MCF 10A (cell line): ENCODE measurements around the gene PLEKHF1. TPM values are rescaled to one million over a fixed set of nuclear protein-coding genes. Genes with fewer than 3 reads are reported as not detected.

ENCODE experiments used
- BruUV-seq: library from RNA; stranded (reverse); fragments of 400-500 nt; replicated peaks from 2 replicates; lab custom pipeline; 2021; lab: Mats Ljungman, UMichigan
- CTCF ChIA-PET: fragments of 300-600 bp; sonication (Branson Sonifier 250); formaldehyde crosslinking; extraction: SDS; loops from one replicate; lab custom pipeline; 2021; ENCODE audit warnings: antibody characterized with exemption, inconsistent platforms; lab: Yijun Ruan, JAX
- POLR2A ChIA-PET: fragments of 300-600, 350-650 bp; sonication (Branson Sonifier 250); formaldehyde crosslinking; extraction: SDS; loops from one replicate; lab custom pipeline; 2020; ENCODE audit warnings: antibody characterized with exemption, inconsistent platforms; lab: Yijun Ruan, JAX
- DNase-seq: peaks from one replicate; pipeline ENCODE4 v3.0.0-alpha.2; 2018; ENCODE audit not compliant: unreplicated experiment
- H3K27ac Mint-ChIP-seq: one replicate; pipeline ENCODE4 v1.8.0; 2022; ENCODE audit warnings: mild to moderate bottlenecking, low read depth, mixed read lengths; ENCODE audit not compliant: unreplicated experiment
- H3K27me3 Mint-ChIP-seq: one replicate; pipeline ENCODE4 v1.8.0; 2022; ENCODE audit warnings: mixed read lengths; ENCODE audit not compliant: insufficient read depth, unreplicated experiment
- H3K36me3 Mint-ChIP-seq: one replicate; pipeline ENCODE4 v1.8.0; 2022; ENCODE audit warnings: mild to moderate bottlenecking, moderate library complexity, mixed read lengths; ENCODE audit not compliant: insufficient read depth, unreplicated experiment
- H3K4me1 Mint-ChIP-seq: one replicate; pipeline ENCODE4 v1.8.0; 2022; ENCODE audit warnings: mixed read lengths; ENCODE audit not compliant: insufficient read depth, unreplicated experiment
- H3K4me3 Mint-ChIP-seq: one replicate; pipeline ENCODE4 v1.8.0; 2022; ENCODE audit warnings: mild to moderate bottlenecking, moderate library complexity, mixed read lengths; ENCODE audit not compliant: unreplicated experiment
- H3K9me3 Mint-ChIP-seq: one replicate; pipeline ENCODE4 v1.8.0; 2022; ENCODE audit warnings: mixed read lengths; ENCODE audit not compliant: unreplicated experiment
- CTCF ChIP-seq: fragments of 200-600 bp; IDR thresholded peaks from one replicate; pipeline ENCODE4 v1.8.0; 2022; ENCODE audit warnings: antibody characterized with exemption, mild to moderate bottlenecking; ENCODE audit not compliant: unreplicated experiment
- intact Hi-C: fragments of 100-400 bp; cut with micrococcal nuclease; formaldehyde crosslinking; loops from 2 replicates; pipeline ENCODE4 v1.14.1; 2022
- total RNA-seq: library from RNA; stranded (reverse); gene quantifications from 2 replicates; pipeline ENCODE4 v1.2.3, GENCODE V29; 2022

The PLEKHF1 gene
- total RNA-seq, 1 experiment from 2014 or later, result 2.9 TPM

DNA sequence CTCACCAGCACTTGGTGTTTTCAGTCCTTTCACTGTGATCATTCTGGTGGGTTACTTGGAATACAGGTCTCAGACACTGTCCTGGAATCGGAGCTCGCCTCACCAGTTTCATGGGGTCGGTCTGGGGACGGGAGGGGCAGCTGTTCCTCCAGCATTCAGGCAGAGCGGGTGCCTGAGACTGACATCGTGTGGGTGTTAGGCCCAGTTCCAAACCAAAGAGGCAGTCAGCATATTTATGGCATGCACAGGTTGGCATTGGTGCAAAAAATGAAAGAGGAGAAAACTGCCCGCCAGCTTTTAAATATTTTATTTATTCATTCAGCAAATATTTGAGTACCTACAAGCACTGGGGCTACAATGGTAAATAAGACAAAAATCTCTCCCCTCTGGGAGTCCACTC lies 20.1 kb downstream of the PLEKHF1 start:
- Mint-ChIP-seq H3K27me3 (no peaks in the 10 kb centered on the region), H3K9me3 (peaks cover 9% of the 10 kb centered on the region), H3K27ac (peak overlapping the region; percentile 65), H3K4me3 (no peak overlapping the region), H3K4me1 (peaks cover 34% of the 10 kb centered on the region), H3K36me3 (peaks cover 7% of the 10 kb centered on the region)
- TF ChIP-seq CTCF, result no peak
- peak; percentile 70 for DNase-seq
- no TSS peak for BruUV-seq
- intact Hi-C loops, result no loop called here
- CTCF ChIA-PET, result interaction anchor here (1.0 to 2.4 kb wide), 2 partner anchors 9 to 75 kb away, joined by 3 to 10 read pairs; no protein-coding TSS in a partner anchor
- POLR2A ChIA-PET, result interaction anchor here (0.6 to 1.0 kb wide), 2 partner anchors 26 to 80 kb away, joined by 3 read pairs; no protein-coding TSS in a partner anchor

- no peak for DNase-seq
- ChIA-PET POLR2A (no interaction called here), CTCF (interaction anchor here (0.6 to 2.4 kb wide), 4 partner anchors 8 to 76 kb away, joined by 3 to 10 read pairs (median 6); no protein-coding TSS in a partner anchor)
- BruUV-seq, result no TSS peak
- peaks cover 9% of the 10 kb centered on the region for H3K9me3 Mint-ChIP-seq
- no peak for TF ChIP-seq CTCF
- H3K4me3 Mint-ChIP-seq, result no peak overlapping the region
- H3K36me3 Mint-ChIP-seq, result peaks cover 7% of the 10 kb centered on the region
- peaks cover 34% of the 10 kb centered on the region for H3K4me1 Mint-ChIP-seq
- H3K27me3 Mint-ChIP-seq, result no peaks in the 10 kb centered on the region
- peak overlapping the region; percentile 89 for H3K27ac Mint-ChIP-seq
- intact Hi-C loops, result loop anchor here (2.0 kb wide), 1 partner anchor 22 kb away; the partner anchor contains the start of gene PLEKHF1
Measured at GRCh38 chr19:29686285-29686805, 21.1 kb downstream of the PLEKHF1 start.

- DNase-seq, result peak; percentile 96
- Mint-ChIP-seq H3K27ac (peak overlapping the region; percentile 89), H3K4me3 (peak overlapping the region; percentile 29), H3K4me1 (peaks cover 34% of the 10 kb centered on the region), H3K9me3 (peaks cover 9% of the 10 kb centered on the region), H3K27me3 (no peaks in the 10 kb centered on the region), H3K36me3 (peaks cover 7% of the 10 kb centered on the region)
- ChIA-PET POLR2A (no interaction called here), CTCF (interaction anchor here (1.3 to 1.4 kb wide), 2 partner anchors 29 to 77 kb away, joined by 5 to 6 read pairs; no protein-coding TSS in a partner anchor)
- intact Hi-C loops, result loop anchor here (2.0 kb wide), 1 partner anchor 23 kb away; the partner anchor contains the start of gene PLEKHF1
- TSS peak; percentile 90 for BruUV-seq
- no peak for TF ChIP-seq CTCF
Measured at GRCh38 chr19:29687244-29687896, 22.1 kb downstream of the PLEKHF1 start.
